ENCODE measurements around the gene TOGARAM1.

Gene TOGARAM1

GRCh38 chr14:44961554-44962333 is at the start of gene TOGARAM1, which contains the start of gene KLHL28:
TOGARAM1 (plus strand) TSS chr14:44962190; CDS start chr14:44962422, 232 bp downstream.
KLHL28 (minus strand) TSS chr14:44961947; CDS start chr14:44945928, 16,019 bp downstream.
- peak within 1 kb of the TSS; percentile 77 to 91 (median 84) for H3K9ac ChIP-seq
- H4K20me1 ChIP-seq = peaks cover 0 to 40% (median 4%) of the 10 kb centered on the region in 11 experiments; a peak in 9 of 22 replicates
- H3K27ac ChIP-seq = peak within 1 kb of the TSS; percentile 73 to 92 (median 79)
- TF ChIP-seq Cebpa-rat (IDR thresholded peaks at IDR 0.05) = no peak
- H3K9me3 ChIP-seq (replicated peaks in 1 of 11) = peaks cover 36 to 48% (median 46%) of the 10 kb centered on the region in 11 experiments
- H3K4me1 ChIP-seq = peaks cover 23 to 71% (median 40%) of the 10 kb centered on the region in 10 experiments
- peaks cover 0 to 23% (median 4%) of the 10 kb centered on the region in 11 experiments; a peak in 15 of 22 replicates for H3K36me3 ChIP-seq
- H3K27me3 ChIP-seq = no peaks in the 10 kb centered on the region
- peak within 1 kb of the TSS; percentile 77 to 95 (median 88) for H3K4me2 ChIP-seq
- H3K4me3 ChIP-seq = peak within 1 kb of the TSS; percentile 74 to 90 (median 82)

GRCh38 chr14:44914849-44915248 is 47.1 kb upstream of the TOGARAM1 start:
- Histone ChIP-seq H3K36me3 (no peaks in the 10 kb centered on the region), H3K9ac (no peak overlapping the region), H3K4me1 (no peaks in the 10 kb centered on the region)

GRCh38 chr14:44928793-44929192 is 33.2 kb upstream of the TOGARAM1 start:
- Histone ChIP-seq H3K9ac (no peak overlapping the region), H3K9me3 (replicated peaks in 1 of 11) (no peaks in the 10 kb centered on the region), H3K36me3 (peaks cover 5 to 58% (median 19%) of the 10 kb centered on the region in 11 experiments; a peak in 18 of 22 replicates), H3K4me2 (no peak overlapping the region), H3K27me3 (no peaks in the 10 kb centered on the region), H3K27ac (no peak overlapping the region), H3K4me1 (no peaks in the 10 kb centered on the region), H4K20me1 (no peaks in the 10 kb centered on the region; a peak in 1 of 22 replicates), H3K4me3 (no peak overlapping the region)
- TF ChIP-seq Cebpa-rat (IDR thresholded peaks at IDR 0.05) = no peak

More at GRCh38 chr14:44914849-44915248, 47.1 kb upstream of the TOGARAM1 start:
- no peak for TF ChIP-seq Cebpa-rat (IDR thresholded peaks at IDR 0.05)
- no peak overlapping the region for H3K4me3 ChIP-seq
- peaks cover 11 to 14% (median 13%) of the 10 kb centered on the region in 11 experiments for H3K9me3 ChIP-seq (replicated peaks in 1 of 11)
- no peak overlapping the region for H3K4me2 ChIP-seq
- H3K27me3 ChIP-seq = no peaks in the 10 kb centered on the region
- no peak overlapping the region for H3K27ac ChIP-seq
- H4K20me1 ChIP-seq = no peaks in the 10 kb centered on the region

- Histone ChIP-seq H3K4me2 (no peak overlapping the region), H4K20me1 (peaks cover 0 to 6% (median 0%) of the 10 kb centered on the region in 11 experiments; a peak in 2 of 22 replicates), H3K27me3 (no peaks in the 10 kb centered on the region), H3K4me3 (no peak overlapping the region), H3K4me1 (no peaks in the 10 kb centered on the region), H3K9me3 (replicated peaks in 1 of 11) (peaks cover 0 to 22% (median 19%) of the 10 kb centered on the region in 11 experiments; a peak in 21 of 22 replicates), H3K36me3 (peaks cover 27 to 94% (median 53%) of the 10 kb centered on the region in 11 experiments), H3K27ac (no peak overlapping the region), H3K9ac (no peak overlapping the region)
- no peak for TF ChIP-seq Cebpa-rat (IDR thresholded peaks at IDR 0.05)
Observed at GRCh38 chr14:44935155-44935554, 26.8 kb upstream of the TOGARAM1 start.

- Histone ChIP-seq H3K36me3 (peaks cover 50 to 94% (median 73%) of the 10 kb centered on the region in 11 experiments), H3K9me3 (replicated peaks in 1 of 11) (peaks cover 0 to 37% (median 30%) of the 10 kb centered on the region in 11 experiments; a peak in 21 of 22 replicates), H3K9ac (no peak overlapping the region), H3K4me3 (no peak overlapping the region), H3K27me3 (no peaks in the 10 kb centered on the region), H4K20me1 (peaks cover 0 to 6% (median 0%) of the 10 kb centered on the region in 11 experiments; a peak in 2 of 22 replicates), H3K4me2 (no peak overlapping the region), H3K4me1 (no peaks in the 10 kb centered on the region), H3K27ac (no peak overlapping the region)
- no peak for TF ChIP-seq Cebpa-rat (IDR thresholded peaks at IDR 0.05)
Observed at GRCh38 chr14:44937547-44937946, 24.4 kb upstream of the TOGARAM1 start.

GRCh38 chr14:44940211-44940610 is 21.8 kb upstream of the TOGARAM1 start:
- H3K27me3 ChIP-seq = no peaks in the 10 kb centered on the region
- H3K4me1 ChIP-seq = no peaks in the 10 kb centered on the region
- H3K9ac ChIP-seq = no peak overlapping the region
- H3K4me3 ChIP-seq = no peak overlapping the region
- TF ChIP-seq Cebpa-rat (IDR thresholded peaks at IDR 0.05) = no peak
- peaks cover 72 to 94% (median 84%) of the 10 kb centered on the region in 11 experiments for H3K36me3 ChIP-seq
- no peak overlapping the region for H3K4me2 ChIP-seq
- H3K27ac ChIP-seq = no peak overlapping the region
- H3K9me3 ChIP-seq (replicated peaks in 1 of 11) = peaks cover 0 to 37% (median 30%) of the 10 kb centered on the region in 11 experiments; a peak in 21 of 22 replicates
- peaks cover 0 to 13% (median 0%) of the 10 kb centered on the region in 11 experiments; a peak in 3 of 22 replicates for H4K20me1 ChIP-seq

- Histone ChIP-seq H3K4me2 (no peak overlapping the region), H3K4me1 (no peaks in the 10 kb centered on the region), H3K27me3 (no peaks in the 10 kb centered on the region), H3K4me3 (no peak overlapping the region), H3K27ac (no peak overlapping the region), H3K36me3 (peaks cover 79 to 100% (median 91%) of the 10 kb centered on the region in 11 experiments), H3K9me3 (replicated peaks in 1 of 11) (peaks cover 0 to 37% (median 30%) of the 10 kb centered on the region in 11 experiments; a peak in 21 of 22 replicates), H3K9ac (no peak overlapping the region), H4K20me1 (peaks cover 0 to 20% (median 0%) of the 10 kb centered on the region in 11 experiments; a peak in 3 of 22 replicates)
- no peak for TF ChIP-seq Cebpa-rat (IDR thresholded peaks at IDR 0.05)
Observed at GRCh38 chr14:44940944-44941343, 21.0 kb upstream of the TOGARAM1 start.

GRCh38 chr14:44941591-44941990 is 20.4 kb upstream of the TOGARAM1 start:
- H4K20me1 ChIP-seq = peaks cover 0 to 26% (median 0%) of the 10 kb centered on the region in 11 experiments; a peak in 3 of 22 replicates
- H3K27ac ChIP-seq = no peak overlapping the region
- no peak for TF ChIP-seq Cebpa-rat (IDR thresholded peaks at IDR 0.05)
- no peak overlapping the region for H3K9ac ChIP-seq
- no peaks in the 10 kb centered on the region for H3K4me1 ChIP-seq
- H3K9me3 ChIP-seq (replicated peaks in 1 of 11) = peaks cover 0 to 37% (median 30%) of the 10 kb centered on the region in 11 experiments; a peak in 21 of 22 replicates
- no peak overlapping the region for H3K4me3 ChIP-seq
- no peaks in the 10 kb centered on the region for H3K27me3 ChIP-seq
- no peak overlapping the region for H3K4me2 ChIP-seq
- H3K36me3 ChIP-seq = peaks cover 84 to 100% (median 96%) of the 10 kb centered on the region in 11 experiments

- peaks cover 5 to 40% (median 32%) of the 10 kb centered on the region in 11 experiments for H3K9me3 ChIP-seq (replicated peaks in 1 of 11)
- no peak overlapping the region for H3K9ac ChIP-seq
- peaks cover 0 to 33% (median 0%) of the 10 kb centered on the region in 11 experiments; a peak in 3 of 22 replicates for H4K20me1 ChIP-seq
- H3K4me3 ChIP-seq = no peak overlapping the region
- no peak overlapping the region for H3K4me2 ChIP-seq
- no peak for TF ChIP-seq Cebpa-rat (IDR thresholded peaks at IDR 0.05)
- H3K4me1 ChIP-seq = no peaks in the 10 kb centered on the region
- no peak overlapping the region for H3K27ac ChIP-seq
- peaks cover 86 to 100% (median 97%) of the 10 kb centered on the region in 11 experiments for H3K36me3 ChIP-seq
- H3K27me3 ChIP-seq = no peaks in the 10 kb centered on the region
Observed at GRCh38 chr14:44942436-44942835, 19.6 kb upstream of the TOGARAM1 start.

All from BLaER1 treated with 17β-estradiol and CSF1 and Interleukin-3, amounts not matched to agents 10 nM and 100 nM (cell line).